Measurements from ENCODE around the gene USO1. TPM values are rescaled to one million over a fixed set of nuclear protein-coding genes. Genes with fewer than 3 reads are reported as not detected.

USO1 gene
- total RNA-seq, 1 donor from 2014 or later = 55.4 TPM

DNA sequence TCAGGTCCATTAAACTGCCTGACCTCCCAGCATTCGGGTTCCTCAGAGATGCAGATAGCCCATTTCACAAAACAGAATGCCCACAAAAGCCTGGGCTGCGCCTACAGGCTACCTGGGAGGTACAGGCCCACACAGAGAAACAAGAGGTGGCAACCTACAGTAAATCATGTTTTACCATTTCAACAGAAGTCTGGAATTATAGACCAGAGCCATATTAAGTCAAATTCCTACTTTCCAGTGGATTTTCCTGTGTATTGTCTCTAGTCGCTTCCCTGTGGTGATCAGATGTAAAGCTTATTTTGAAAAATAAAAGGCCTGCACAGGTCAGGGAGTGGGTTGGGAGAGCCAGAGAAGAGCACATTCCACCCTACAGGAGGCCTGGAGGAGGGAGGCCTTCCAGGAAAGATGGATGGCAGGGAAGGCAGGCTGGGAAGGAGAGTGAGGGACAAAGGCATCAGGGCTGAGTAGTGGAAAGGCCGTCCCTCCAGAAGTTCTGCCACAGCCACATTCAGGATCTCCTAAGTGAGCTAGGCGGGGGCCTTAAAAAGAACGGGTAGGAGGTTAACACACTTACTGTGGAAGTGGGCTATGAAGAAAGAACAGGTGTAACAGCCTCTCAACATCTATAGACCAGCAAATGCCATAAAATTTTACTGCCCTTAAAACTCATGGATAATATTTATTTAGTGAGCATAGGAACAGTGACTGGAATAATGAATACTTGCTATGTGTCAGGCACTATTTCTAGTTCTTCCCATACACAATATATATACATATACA, 19.0 kb upstream of the USO1 start:
- TF ChIP-seq, protein P1, sequence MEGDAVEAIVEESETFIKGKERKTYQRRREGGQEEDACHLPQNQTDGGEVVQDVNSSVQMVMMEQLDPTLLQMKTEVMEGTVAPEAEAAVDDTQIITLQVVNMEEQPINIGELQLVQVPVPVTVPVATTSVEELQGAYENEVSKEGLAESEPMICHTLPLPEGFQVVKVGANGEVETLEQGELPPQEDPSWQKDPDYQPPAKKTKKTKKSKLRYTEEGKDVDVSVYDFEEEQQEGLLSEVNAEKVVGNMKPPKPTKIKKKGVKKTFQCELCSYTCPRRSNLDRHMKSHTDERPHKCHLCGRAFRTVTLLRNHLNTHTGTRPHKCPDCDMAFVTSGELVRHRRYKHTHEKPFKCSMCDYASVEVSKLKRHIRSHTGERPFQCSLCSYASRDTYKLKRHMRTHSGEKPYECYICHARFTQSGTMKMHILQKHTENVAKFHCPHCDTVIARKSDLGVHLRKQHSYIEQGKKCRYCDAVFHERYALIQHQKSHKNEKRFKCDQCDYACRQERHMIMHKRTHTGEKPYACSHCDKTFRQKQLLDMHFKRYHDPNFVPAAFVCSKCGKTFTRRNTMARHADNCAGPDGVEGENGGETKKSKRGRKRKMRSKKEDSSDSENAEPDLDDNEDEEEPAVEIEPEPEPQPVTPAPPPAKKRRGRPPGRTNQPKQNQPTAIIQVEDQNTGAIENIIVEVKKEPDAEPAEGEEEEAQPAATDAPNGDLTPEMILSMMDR (conservative IDR thresholded peaks at IDR 0.05) = no peak
- Mint-ChIP-seq H3K36me3 (peaks cover 4% of the 10 kb centered on the region), H3K27ac (no peak overlapping the region), H3K27me3 (no peaks in the 10 kb centered on the region), H3K4me3 (no peak overlapping the region), H3K9me3 (no peaks in the 10 kb centered on the region), H3K4me1 (ENCODE audit: unreplicated experiment) (peaks cover 10% of the 10 kb centered on the region)
- peak; percentile 47 for DNase-seq (ENCODE audit: extremely low spot score, unreplicated experiment)

DNA sequence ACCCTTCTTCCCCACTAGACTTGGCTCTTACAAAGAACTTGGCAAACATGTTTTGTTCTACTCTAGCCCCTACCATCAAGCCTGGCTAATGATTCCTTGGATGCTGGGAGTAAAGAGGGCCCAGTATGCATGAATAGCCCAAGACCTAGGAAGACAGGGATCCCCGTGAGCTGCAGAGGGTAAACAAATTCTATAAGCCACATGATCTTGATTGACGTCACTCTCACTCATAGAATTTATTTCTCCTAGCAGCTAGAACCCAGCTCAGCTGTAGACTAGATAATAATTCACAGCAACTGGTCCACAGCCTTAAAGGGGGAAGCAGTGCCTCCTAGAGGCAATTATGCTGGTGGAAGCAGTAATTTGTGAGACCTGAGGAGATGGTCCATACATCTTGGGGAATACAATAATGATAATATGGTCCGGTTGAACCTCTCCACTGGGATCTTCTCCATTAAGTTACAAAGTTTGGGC, 16.1 kb upstream of the USO1 start:
- Mint-ChIP-seq H3K4me1 (ENCODE audit: unreplicated experiment) (peaks cover 6% of the 10 kb centered on the region), H3K27ac (no peak overlapping the region), H3K4me3 (no peak overlapping the region), H3K36me3 (peaks cover 4% of the 10 kb centered on the region), H3K9me3 (no peaks in the 10 kb centered on the region), H3K27me3 (no peaks in the 10 kb centered on the region)
- peak; percentile 6 for DNase-seq (ENCODE audit: extremely low spot score, unreplicated experiment)
- TF ChIP-seq, protein P1 (conservative IDR thresholded peaks at IDR 0.05) = no peak

DNA sequence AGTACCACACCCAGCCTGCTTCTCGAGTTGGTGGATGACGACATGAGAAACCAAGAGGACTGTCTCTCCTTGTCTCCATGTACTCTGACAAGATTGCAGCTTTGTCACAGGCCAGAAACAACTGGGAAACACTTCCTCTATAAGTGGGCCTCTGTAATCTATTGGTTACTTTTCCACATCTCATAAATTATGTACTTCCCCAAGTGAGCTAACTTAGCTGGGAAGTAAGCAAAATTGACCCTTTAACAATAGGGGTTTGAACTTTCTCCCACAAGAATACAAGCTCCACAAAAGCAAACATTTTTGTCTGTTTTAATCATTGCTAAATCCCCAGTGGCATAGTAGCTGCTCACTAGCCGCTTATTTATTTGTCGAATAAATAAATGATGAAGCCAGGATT, 14.1 kb upstream of the USO1 start:
- no peaks in the 10 kb centered on the region for H3K27me3 Mint-ChIP-seq
- peaks cover 4% of the 10 kb centered on the region for H3K36me3 Mint-ChIP-seq
- no peak overlapping the region for H3K27ac Mint-ChIP-seq
- H3K9me3 Mint-ChIP-seq = no peaks in the 10 kb centered on the region
- no peak overlapping the region for H3K4me3 Mint-ChIP-seq
- H3K4me1 Mint-ChIP-seq (ENCODE audit: unreplicated experiment) = peaks cover 16% of the 10 kb centered on the region
- DNase-seq (ENCODE audit: extremely low spot score, unreplicated experiment) = no peak
- TF ChIP-seq, protein P1 (conservative IDR thresholded peaks at IDR 0.05) = no peak

DNA sequence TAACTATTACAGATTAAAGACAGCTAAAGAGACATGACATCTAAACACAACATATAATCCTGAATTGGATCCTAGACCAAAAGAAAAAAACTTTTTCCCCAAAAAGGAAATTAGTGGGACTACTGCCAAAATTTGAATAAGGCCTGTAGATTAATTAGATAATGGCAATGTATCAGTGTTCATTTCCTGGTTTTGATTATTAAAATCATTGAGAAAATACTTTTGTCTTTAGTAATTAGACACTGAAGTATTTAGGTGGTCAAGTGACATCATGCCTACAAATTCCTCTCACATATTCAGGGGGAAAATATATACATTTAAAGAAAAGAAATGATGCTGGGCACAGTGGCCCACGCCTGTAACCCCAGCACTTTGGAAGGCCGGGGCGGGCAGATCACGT, 10.4 kb upstream of the USO1 start:
- Mint-ChIP-seq H3K27ac (no peak overlapping the region), H3K9me3 (no peaks in the 10 kb centered on the region), H3K4me3 (no peak overlapping the region), H3K27me3 (no peaks in the 10 kb centered on the region), H3K4me1 (ENCODE audit: unreplicated experiment) (peaks cover 19% of the 10 kb centered on the region), H3K36me3 (peaks cover 7% of the 10 kb centered on the region)
- TF ChIP-seq, protein P1 (conservative IDR thresholded peaks at IDR 0.05) = no peak
- DNase-seq (ENCODE audit: extremely low spot score, unreplicated experiment) = peak; percentile 13

DNA sequence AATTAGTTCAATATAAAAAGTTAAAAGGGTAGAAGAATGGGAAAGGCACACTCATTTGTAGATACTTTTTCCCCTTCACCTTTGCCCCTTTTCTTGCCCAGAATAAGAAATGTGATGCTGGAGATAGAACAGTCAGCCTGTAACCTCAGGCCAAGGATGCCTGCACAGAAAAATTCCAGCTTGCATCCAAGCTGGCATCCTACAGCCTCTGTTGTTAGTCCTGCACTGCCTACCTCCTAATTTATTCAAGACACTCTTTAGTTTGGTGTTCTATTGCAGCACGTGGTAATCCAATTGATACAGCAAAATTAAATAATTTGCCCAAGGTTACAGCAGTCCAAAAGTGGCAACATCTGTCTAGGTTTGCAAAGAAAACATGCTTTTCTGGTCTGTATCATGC, 9.7 kb upstream of the USO1 start:
- no peak overlapping the region for H3K27ac Mint-ChIP-seq
- no peak overlapping the region for H3K4me3 Mint-ChIP-seq
- no peaks in the 10 kb centered on the region for H3K9me3 Mint-ChIP-seq
- DNase-seq (ENCODE audit: extremely low spot score, unreplicated experiment) = no peak
- no peaks in the 10 kb centered on the region for H3K27me3 Mint-ChIP-seq
- peaks cover 19% of the 10 kb centered on the region for H3K4me1 Mint-ChIP-seq (ENCODE audit: unreplicated experiment)
- peaks cover 7% of the 10 kb centered on the region for H3K36me3 Mint-ChIP-seq
- TF ChIP-seq, protein P1 (conservative IDR thresholded peaks at IDR 0.05) = no peak

Data from type B pancreatic cell (in vitro differentiated cells).